ENCODE results near the gene CRISP1.
"Not testable (repeated sequence)": the region's sequence is repeated elsewhere in the genome, so short reads cannot be mapped to it uniquely, and the experiment has no call there.

Gene CRISP1

DNA sequence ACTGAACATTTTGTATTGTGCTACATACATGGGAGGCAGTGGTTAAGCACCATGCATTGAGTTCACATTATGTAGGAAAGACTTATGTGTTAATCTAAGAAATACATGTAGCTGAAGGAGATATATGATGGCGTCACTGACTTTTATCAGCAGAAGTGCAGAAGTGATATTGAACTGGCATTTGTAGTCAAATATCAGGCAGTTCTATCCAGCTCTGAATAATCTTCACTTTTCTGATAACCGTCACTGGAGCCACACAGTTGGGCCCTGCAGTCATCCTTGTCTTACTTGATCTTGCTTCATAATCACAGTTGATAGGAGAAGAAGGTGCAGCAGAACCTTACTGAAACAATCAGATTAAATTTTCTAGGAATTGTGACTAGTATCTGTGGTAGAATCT, 26.4 kb downstream of the CRISP1 start:
- DNase-seq (ENCODE audit: low spot score), result no peak

DNA sequence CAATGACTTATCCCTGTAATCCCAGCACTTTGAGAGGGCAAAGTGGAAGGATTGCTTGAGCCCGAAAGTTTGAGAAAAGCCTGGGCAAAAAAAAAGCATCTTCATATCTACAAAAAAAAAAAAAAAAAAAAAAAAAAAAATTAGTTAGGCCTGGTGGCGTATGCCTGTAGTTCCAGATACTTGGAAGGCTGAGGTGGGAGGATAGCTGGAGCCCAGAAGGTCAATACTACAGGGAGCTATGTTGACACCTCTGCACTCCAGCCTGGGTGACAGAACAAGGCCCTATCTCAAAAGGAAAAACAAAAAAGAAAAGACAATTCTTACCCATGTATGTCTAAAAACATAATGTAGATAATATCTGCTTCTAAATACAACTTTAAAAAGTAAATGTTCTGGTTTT, 27.2 kb downstream of the CRISP1 start:
- DNase-seq (ENCODE audit: low spot score), result no peak

DNA sequence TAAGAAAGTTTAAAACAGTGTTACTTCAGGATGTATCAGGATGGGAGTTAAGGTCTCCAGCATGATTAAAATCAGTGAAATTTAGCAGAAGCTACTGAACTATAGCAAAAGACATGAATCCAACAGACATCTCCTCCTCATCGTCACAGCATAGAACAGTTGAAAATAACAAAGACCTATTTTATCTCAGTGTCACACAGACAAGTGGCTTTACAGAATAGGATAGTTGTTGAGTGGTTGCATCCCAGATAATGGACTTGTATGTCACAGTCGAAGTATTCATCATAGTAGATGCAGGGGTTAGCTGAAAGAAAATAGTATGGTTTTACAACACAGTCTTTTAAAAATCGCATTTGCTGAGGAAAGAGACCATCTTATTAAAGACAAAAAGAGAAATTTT, 31.2 kb downstream of the CRISP1 start:
- no peak for DNase-seq (ENCODE audit: low spot score)

DNA sequence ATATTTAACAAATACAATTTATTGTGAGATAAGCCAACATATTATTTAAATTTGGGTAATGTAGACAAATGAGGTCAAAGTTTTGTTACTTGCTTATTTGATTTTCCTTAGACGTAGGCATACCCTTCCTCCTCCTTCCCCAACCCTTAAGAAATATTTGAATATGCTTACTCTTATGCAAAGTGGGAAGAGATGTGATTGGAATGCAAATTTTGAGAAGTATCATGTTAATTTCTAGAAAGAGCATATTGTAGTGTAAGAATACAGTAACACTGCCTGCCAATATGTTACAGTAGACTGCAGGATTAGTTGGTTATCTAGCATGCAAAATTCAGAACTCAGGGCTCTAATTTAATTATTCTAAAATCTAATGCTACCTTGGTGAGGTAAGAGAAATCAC, 32.9 kb downstream of the CRISP1 start:
- DNase-seq (ENCODE audit: low spot score), result no peak

DNA sequence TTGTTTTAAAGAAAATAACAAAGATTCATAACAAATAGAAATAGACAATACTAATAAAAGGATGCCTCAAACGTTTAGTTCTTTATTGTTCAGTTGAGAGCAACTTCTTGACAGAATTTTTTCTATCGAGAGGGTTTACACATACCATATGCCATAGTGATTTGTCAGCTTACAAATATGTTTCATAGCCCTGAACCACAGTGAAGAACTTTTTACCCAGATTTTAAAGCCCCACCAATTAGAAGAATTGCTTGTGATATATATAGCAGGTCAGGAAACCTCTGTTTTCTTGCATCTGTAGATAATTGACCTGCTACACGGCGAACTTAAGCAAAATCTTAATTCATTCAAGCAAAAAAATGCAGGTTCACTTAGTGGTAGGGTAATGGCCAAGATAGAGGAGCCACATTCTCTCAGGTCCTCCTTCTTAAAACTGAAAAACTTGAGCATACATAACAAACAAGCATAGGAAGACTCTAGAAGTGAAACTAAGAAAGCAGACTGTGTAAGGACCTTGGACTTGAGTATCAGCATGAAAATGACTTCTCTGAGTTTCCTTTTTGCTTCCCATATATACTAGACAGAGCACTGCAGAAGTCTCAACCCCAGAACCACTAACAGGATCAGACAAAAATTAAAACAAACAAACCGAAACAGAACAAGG, 39.5 kb downstream of the CRISP1 start:
- DNase-seq (ENCODE audit: low spot score), result no peak

DNA sequence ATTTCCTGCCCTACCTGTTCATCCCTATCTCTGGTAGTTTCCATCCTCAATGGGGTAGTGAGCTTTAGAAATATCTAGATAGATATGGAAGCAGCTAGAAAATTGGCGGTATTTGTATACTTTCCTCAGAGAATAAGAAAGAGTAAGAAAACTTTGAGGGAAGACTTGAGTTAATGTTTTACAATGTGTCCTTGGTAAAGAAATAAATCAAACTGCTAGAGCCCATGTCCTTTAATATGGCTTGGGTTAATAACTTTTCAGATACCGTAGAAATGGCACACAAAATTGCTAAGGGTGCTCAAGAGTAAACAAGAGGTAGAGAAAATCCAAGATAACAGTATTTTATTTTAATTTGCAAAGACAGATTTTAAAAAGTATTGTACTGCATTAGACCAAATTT, 51.2 kb downstream of the CRISP1 start:
- no peak for DNase-seq (ENCODE audit: low spot score)

DNA sequence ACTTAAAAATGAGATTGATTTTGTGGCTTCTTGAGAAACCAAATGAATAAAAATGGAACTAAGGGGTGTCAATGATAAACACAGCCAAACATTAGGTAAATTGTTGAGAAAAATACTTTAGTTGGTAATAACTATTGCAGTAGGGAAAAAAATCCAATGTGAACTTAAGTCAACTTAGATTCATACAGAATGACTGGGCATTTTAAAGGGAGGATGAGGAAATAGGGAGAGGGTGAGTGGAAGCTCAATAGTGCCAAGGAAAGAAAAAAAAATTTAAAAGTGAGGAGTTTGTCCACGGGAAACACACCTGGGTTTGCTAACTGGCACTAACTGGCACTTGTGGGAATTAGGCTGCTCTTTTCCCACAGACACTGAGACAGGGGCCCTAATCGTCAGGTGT, 53.1 kb downstream of the CRISP1 start:
- no peak for DNase-seq (ENCODE audit: low spot score)

DNA sequence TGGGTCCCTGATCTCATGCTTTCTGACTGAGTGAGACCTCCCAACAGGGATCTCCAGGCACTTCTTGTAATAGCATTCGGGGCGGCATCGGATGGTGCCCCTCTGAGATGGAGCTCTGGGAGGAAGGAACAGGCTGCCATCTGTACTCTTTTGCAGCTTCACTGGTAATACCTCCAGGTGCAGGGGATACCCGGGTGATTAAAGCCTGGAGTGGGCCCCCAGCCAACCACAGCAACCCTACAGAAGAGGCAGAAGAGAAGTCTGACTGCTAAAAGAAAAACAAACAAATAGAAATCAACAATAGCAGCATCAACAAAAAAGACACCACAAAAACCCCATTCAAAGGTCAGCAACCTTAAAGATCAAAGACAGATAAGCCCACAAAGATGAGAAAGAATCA, 60.2 kb downstream of the CRISP1 start:
- DNase-seq (ENCODE audit: low spot score), result no peak

DNA sequence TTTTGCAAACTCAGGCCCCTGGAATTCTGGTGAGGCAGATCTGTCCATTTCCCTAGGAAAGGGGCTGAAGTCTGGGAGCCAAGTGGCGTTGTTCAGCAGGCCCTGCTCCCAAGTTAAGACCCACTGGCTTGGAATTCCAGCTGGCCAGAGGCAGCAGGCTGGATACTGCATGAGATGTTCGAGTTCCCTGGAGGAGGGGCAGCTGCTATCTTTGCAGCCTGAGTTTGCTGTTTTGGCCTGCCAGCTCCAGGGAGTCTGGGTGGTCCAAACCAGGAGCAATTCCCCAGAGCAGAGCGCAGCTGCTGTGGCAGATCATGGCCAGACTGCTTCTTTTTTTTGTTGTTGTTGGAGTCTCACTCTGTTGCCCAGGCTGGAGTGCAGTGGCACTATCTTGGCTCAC, 61.1 kb downstream of the CRISP1 start:
- DNase-seq (ENCODE audit: low spot score), result no peak

DNA sequence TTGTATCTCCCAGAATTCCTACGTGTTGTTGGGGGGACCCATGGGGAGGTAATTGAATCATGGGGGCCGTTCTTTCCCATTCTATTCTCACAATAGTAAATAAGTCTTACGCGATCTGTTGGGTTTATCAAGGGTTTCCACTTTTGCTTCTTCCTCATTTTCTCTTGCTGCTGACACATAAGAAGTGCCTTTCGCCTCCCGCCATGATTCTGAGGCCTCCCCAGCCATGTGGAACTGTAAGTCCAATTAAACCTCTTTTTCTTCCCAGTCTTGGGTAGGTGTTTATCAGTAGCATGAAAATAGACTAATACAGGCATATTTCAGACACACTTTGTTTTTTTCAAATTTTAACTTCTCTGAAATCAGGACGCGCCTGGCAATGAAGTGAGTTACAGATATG, 64.8 kb downstream of the CRISP1 start:
- DNase-seq (ENCODE audit: low spot score), result no peak

DNA sequence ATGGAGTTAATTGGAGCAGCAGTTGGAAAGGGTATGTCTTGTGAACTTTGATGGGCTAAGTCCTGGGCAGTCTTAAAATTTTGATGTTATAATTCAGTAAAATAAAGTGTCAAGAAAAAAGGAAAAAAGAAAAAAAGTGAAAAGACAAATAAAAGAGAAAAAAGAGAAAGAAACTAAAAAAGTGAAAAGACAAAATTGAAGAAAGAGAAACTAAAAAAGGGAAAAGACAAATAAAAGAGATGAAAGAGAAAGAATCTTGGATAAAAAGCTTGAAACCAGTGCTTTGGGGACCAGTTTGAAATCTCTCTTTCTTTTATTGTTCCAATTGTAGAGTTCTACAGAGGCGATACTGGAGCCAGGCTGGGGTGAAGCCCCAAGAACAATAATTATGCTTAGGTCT, 67.2 kb downstream of the CRISP1 start:
- no peak for DNase-seq (ENCODE audit: low spot score)

DNA sequence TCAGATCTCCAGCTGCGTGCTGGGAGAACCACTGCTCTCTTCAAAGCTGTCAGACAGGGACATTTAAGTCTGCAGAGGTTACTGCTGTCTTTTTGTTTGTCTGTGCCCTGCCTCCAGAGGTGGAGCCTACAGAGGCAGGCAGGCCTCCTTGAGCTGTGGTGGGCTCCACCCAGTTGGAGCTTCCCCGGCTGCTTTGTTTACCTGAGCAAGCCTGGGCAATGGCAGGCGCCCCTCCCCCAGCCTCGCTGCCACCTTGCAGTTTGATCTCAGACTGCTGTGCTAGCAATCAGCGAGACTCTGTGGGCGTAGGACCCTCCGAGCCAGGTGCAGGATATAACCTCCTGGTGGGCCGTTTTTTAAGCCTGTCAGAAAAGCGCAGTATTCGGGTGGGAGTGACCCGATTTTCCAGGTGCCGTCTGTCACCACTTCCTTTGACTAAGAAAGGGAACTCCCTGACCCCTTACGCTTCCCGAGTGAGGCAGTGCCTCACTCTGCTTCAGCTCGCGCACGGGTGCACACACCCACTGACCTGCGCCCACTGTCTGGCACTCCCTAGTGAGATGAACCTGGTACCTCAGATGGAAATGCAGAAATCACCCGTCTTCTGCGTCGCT, 69.4 kb downstream of the CRISP1 start:
- not testable (repeated sequence) for DNase-seq (ENCODE audit: low spot score)

DNA sequence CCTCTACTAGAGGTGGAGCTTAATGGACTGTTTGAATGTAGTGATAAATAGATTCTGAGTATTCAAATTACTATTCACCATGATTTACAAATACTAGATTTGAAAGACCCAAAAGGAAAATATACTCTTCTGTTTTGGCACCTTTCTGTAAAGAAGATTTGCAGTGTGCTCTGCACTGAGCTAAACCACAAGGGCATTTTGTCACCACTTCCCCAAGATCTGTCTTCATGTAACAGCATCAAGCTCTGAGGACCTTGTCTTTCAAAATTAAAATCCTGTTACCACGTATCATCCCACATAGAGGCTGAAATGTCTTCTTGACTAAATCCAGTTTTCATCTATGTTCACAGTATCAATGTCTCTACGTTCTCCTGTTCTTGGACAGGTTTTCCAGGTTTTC, 76.0 kb downstream of the CRISP1 start:
- DNase-seq (ENCODE audit: low spot score), result no peak

DNA sequence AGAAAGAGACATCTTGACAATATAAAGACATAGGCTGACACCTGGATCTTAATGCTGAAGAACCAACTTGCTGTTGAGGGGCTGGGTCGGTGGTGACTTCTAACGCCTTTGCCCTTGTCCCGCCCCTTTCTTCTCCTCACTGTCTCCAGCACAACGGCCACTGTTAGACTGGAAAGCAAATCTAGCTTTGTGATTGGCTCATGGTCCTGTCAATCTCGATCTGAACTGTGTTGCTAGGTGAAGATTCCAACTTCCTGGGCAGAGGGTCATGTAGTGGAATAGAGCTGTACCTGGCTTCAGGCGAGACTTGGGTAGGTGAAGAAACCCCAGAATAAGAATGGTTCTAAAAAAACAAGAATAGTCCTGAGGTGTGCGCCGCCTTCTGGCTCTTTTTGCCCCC, 79.2 kb downstream of the CRISP1 start, which contains the start of gene PGK2:
Gene PGK2, minus strand, starts transcription at position 110 of the 400 bp plus-strand sequence. Its CDS starts 98 bp downstream, at position 12.
- no peak for DNase-seq (ENCODE audit: low spot score)

DNA sequence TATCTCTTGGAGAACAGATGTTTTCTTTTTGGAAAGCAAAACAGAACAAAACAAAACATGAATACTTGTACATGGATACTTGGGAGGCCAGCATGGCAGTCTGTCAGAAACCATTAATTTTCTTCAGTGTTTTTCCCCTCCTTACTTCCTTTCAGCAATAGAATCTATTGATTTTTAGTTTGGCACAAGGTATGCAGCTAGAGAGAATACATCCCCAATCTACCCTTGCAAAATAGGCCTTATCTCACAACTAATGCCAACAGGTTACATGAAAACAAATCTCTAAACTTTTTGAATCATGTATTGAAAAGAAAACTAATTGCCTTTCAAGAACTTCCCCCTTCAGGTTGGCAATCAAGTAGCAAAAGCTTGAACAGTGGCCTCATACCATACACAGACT, 82.1 kb downstream of the CRISP1 start:
- DNase-seq (ENCODE audit: low spot score), result no peak

Data from left forelimb (tissue), 1 donor.